ENCODE measurements around the gene GAS2L1.

GAS2L1 gene

GRCh38 chr22:29359469-29359868, 53.0 kb downstream of the GAS2L1 start:
- no peak overlapping the region for H3K4me3 ChIP-seq (ENCODE audit: low read depth, low read length)
- TF ChIP-seq, protein P1, sequence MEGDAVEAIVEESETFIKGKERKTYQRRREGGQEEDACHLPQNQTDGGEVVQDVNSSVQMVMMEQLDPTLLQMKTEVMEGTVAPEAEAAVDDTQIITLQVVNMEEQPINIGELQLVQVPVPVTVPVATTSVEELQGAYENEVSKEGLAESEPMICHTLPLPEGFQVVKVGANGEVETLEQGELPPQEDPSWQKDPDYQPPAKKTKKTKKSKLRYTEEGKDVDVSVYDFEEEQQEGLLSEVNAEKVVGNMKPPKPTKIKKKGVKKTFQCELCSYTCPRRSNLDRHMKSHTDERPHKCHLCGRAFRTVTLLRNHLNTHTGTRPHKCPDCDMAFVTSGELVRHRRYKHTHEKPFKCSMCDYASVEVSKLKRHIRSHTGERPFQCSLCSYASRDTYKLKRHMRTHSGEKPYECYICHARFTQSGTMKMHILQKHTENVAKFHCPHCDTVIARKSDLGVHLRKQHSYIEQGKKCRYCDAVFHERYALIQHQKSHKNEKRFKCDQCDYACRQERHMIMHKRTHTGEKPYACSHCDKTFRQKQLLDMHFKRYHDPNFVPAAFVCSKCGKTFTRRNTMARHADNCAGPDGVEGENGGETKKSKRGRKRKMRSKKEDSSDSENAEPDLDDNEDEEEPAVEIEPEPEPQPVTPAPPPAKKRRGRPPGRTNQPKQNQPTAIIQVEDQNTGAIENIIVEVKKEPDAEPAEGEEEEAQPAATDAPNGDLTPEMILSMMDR (IDR thresholded peaks at IDR 0.05; ENCODE audit: insufficient read depth, low read depth, low read length, missing control alignments) = no peak
- no peak for DNase-seq (ENCODE audit: low read depth)
